ENCODE results near the gene CFAP54. TPM values are rescaled to one million over a fixed set of nuclear protein-coding genes. Genes with fewer than 3 reads are reported as not detected.

Gene CFAP54
- total and polyA plus RNA-seq, 2 of the 4 experiments (the other 2 are of a cell fraction) = 0.18 to 0.41 TPM

DNA sequence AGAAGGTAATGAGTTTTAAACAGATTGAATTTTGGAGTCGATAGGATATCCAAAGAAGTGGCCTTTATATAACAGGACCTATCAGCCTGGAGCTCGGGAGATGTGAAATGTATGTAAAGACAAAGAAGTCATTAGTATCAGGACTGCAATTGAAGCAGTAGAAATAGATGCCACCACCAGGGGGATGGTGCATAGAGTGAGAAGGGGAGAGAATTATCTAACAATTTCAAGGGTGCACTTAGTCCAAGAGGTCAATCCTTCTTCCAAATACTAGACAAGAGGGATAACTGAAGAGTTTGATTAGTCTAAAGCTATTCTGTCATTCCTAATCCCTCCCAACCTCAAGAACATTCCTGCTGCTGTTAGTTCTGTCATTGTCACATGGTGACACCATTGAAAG is 127.8 kb downstream of the CFAP54 start:
- no peaks in the 10 kb centered on the region for H3K4me1 ChIP-seq (ENCODE audit: control insufficient read depth, insufficient read depth, low read length)
- no peak overlapping the region for H2BK120ac ChIP-seq (ENCODE audit: low read depth, low read length)
- H2AFZ ChIP-seq (replicated peaks; ENCODE audit: low read length, poor library complexity) = no peak overlapping the region
- H2AK9ac ChIP-seq (replicated peaks; ENCODE audit: low read depth, low read length, poor library complexity) = no peak overlapping the region
- no peaks in the 10 kb centered on the region for H4K20me1 ChIP-seq (ENCODE audit: insufficient read depth, low read length)
- H4K5ac ChIP-seq (ENCODE audit: low read depth, low read length) = no peak overlapping the region
- no peaks in the 10 kb centered on the region for H3K36me3 ChIP-seq (ENCODE audit: control insufficient read depth, insufficient read depth, low read length)
- TF ChIP-seq RCOR1 (IDR thresholded peaks at IDR 0.05; ENCODE audit: insufficient replicate concordance, low read length) (no peak), MXI1 (IDR thresholded peaks at IDR 0.05; ENCODE audit: borderline replicate concordance, low read depth, low read length) (no peak), RAD21 (IDR thresholded peaks at IDR 0.05; ENCODE audit: low read length) (no peak)
- no peaks in the 10 kb centered on the region for H3K9me1 ChIP-seq (ENCODE audit: insufficient read depth, low read length)
- no peak overlapping the region for H3K23ac ChIP-seq (ENCODE audit: low read depth, low read length)
- no peak overlapping the region for H2BK15ac ChIP-seq (ENCODE audit: low read depth, low read length)
- POLR2A ChIA-PET (ENCODE audit: unreplicated experiment) = interaction anchor here (0.5 kb wide), 1 partner anchor 205 kb away, joined by 3 read pairs; no protein-coding TSS in a partner anchor
- BruUV-seq (replicated peaks) = no TSS peak
- dilution Hi-C loops (cut with HindIII; ENCODE audit: low sequenced_read_pairs, unreplicated experiment) = no loop called here
- H2AK5ac ChIP-seq (ENCODE audit: low read depth, low read length) = no peak overlapping the region
- no peaks in the 10 kb centered on the region for H3K79me1 ChIP-seq (ENCODE audit: low read depth in 1 of 2, low read length in 2 of 2)
- in situ Hi-C loops (cut with MboI; ENCODE audit: low sequenced_read_pairs) = no loop called here
- no peak overlapping the region for H3K4ac ChIP-seq (ENCODE audit: low read depth, low read length)
- no peak overlapping the region for H2BK20ac ChIP-seq (ENCODE audit: low read depth, low read length)
- no peak overlapping the region for H3K14ac ChIP-seq (replicated peaks; ENCODE audit: low read depth, low read length)
- no peak for DNase-seq
- H3K9me3 ChIP-seq (ENCODE audit: control insufficient read depth, insufficient read depth, low read length) = no peaks in the 10 kb centered on the region
- CTCF ChIA-PET = interaction anchor here (0.7 kb wide), 1 partner anchor 338 kb away, joined by 3 read pairs; no protein-coding TSS in a partner anchor
- intact Hi-C loops (cut with micrococcal nuclease) = no loop called here
- no peak overlapping the region for H3K4me2 ChIP-seq (ENCODE audit: low read depth, low read length)
- H3K56ac ChIP-seq (ENCODE audit: extremely low read depth, insufficient read depth, low read length) = no peak overlapping the region
- no peak overlapping the region for H3K27ac ChIP-seq (ENCODE audit: insufficient read depth, low read length)
- WGBS, 2 experiments (ENCODE audit: extremely low coverage in 2 of 2, insufficient read length in 1 of 2) = 37% methylated on average over 2 of the region's 2 CpGs; no CpG with 5 or more reads in 1 of the 2 experiments
- H4K91ac ChIP-seq (ENCODE audit: insufficient read depth, low read depth, low read length) = no peak overlapping the region
- H3K9ac ChIP-seq (ENCODE audit: low read depth, low read length) = no peak overlapping the region
- H3K27me3 ChIP-seq (ENCODE audit: control insufficient read depth, insufficient read depth, low read length) = no peaks in the 10 kb centered on the region
- H3K4me3 ChIP-seq (ENCODE audit: insufficient read depth, low read depth, low read length) = no peak overlapping the region
- no peak overlapping the region for H3K18ac ChIP-seq (ENCODE audit: low read depth, low read length)
- H2BK5ac ChIP-seq (ENCODE audit: low read depth, low read length, poor library complexity, severe bottlenecking) = no peak overlapping the region
- H4K8ac ChIP-seq (ENCODE audit: low read depth in 2 of 2, low read length in 2 of 2) = no peak overlapping the region
- no peak for ATAC-seq (ENCODE audit: low read depth)

All from IMR-90 (cell line).